GM18870 (cell line): Measurements from ENCODE around the gene KPNA1.

Source experiments
- ATAC-seq: cut with Tn5 transposase; IDR thresholded peaks from one replicate; pipeline ENCODE4 v1.9.1; 2021; ENCODE audit warnings: moderate library complexity; ENCODE audit not compliant: unreplicated experiment

The KPNA1 gene

GRCh38 chr3:122514123-122515019, at the start of gene KPNA1:
Gene KPNA1, minus strand, starts transcription at chr3:122514939. Its CDS starts 18,374 bp downstream, at chr3:122496565.
- peak; percentile 73 for ATAC-seq

- ATAC-seq: peak; percentile 41
Observed at GRCh38 chr3:122564155-122564912, 49.6 kb upstream of the KPNA1 start, which contains the start of the genes DTX3L and PARP9. Gene DTX3L, plus strand, starts transcription at chr3:122564338. Its CDS starts 89 bp downstream, at chr3:122564427. Gene PARP9, minus strand, starts transcription at chr3:122564300. Its CDS starts 4,680 bp downstream, at chr3:122559620.

DNA sequence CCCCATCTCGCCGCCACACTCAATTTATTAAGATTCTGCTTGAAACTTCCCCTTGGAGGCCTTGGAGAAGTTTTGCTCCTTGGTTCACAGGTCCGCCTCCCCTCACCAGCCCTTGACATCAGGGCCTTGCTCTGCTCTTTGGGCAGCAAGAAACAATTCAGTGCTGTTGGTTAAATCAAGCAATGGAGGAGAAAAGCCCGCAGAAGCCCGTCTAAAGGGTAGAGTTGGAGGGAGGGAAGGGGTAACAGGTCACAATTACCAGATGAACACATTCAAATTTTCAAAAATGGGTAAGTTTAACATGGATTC, 48.9 kb upstream of the KPNA1 start:
- no peak for ATAC-seq

- ATAC-seq: no peak
Observed at GRCh38 chr3:122562923-122563716, 48.4 kb upstream of the KPNA1 start.

- no peak for ATAC-seq
Observed at GRCh38 chr3:122560680-122561079, 45.9 kb upstream of the KPNA1 start.

- ATAC-seq: no peak
Observed at GRCh38 chr3:122559906-122560305, 45.2 kb upstream of the KPNA1 start.

GRCh38 chr3:122558605-122559004, 43.9 kb upstream of the KPNA1 start:
- ATAC-seq: no peak

GRCh38 chr3:122557356-122557755, 42.6 kb upstream of the KPNA1 start:
- no peak for ATAC-seq

GRCh38 chr3:122555275-122556071, 40.7 kb upstream of the KPNA1 start:
- no peak for ATAC-seq

GRCh38 chr3:122553171-122553570, 38.4 kb upstream of the KPNA1 start:
- no peak for ATAC-seq

- ATAC-seq: no peak
Observed at GRCh38 chr3:122548619-122549018, 33.9 kb upstream of the KPNA1 start.

GRCh38 chr3:122548076-122548475, 33.3 kb upstream of the KPNA1 start:
- ATAC-seq: no peak

GRCh38 chr3:122546151-122546550, 31.4 kb upstream of the KPNA1 start:
- ATAC-seq: no peak

DNA sequence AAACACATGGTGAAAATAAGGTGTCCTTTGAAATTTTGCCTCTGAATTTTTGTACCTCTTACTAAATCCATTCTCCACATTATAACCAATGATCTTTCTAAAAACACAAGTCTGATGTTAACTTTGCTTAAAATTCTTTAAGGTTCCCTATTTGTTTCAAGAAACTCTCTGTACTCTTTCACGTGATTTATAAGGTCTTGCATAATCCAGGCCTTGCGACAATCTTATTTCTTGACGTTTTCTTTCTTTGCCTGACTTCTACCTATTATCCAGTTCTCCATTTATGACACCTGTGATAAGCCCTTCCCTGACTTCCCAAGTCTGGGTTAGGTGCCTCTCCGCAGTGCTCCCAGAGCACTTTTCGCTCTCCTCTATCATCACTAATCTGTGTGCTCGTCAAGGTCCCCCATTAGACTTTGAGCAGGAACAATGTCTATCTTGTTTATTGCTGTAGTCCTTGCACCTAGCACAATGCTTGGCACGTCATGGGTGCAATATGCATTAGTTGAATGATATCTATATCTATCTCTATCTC, 24.3 kb upstream of the KPNA1 start:
- no peak for ATAC-seq

DNA sequence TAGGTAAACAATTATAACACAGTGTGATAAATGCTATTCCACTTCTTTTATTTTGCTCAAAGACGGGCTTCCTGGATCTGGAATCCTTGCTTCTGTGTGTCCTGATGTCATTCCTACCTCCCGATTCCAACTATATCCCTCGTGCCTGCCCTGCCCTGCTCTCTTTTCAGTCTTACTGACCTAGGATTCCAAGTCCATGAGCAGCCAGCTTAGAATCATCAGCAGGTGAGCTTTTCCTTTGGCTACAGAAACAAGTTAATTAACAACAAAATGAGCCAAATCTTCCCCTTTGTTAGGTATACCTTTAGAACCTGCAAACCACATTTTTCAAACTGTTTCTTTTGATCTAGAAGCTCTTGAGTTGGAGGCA, 21.9 kb upstream of the KPNA1 start:
- no peak for ATAC-seq

DNA sequence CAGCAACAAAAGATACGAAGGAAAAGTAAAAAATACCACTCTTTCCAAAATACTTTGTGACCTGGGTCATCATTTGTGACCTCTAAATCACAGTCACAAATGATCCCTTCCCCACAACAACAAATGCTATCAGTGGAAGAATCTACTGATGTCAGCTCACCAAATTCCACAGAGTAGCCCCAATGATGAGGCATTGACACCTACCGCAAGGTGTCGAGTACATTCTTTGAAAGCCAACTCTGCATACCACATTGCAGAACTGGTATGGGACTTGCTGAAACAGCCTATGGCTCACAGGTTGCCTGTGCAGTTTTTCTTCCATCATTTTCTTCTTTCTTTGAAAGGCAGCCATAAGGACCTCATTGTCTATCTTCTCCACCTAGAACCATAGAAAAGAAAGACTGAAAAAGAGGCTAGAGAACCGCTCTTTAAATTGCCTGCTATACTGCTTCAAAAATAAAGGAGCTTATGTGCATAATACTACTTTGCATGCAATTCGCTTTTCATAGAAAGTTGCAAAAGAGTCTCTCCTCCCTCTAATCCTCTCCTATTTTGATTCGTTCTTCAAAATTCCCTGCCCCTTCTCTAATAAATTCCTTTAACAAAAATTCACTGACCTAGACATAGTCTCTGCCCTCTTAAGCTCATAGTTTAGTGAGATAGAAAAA, 21.4 kb upstream of the KPNA1 start:
- ATAC-seq: no peak

GRCh38 chr3:122533931-122534334, 19.2 kb upstream of the KPNA1 start:
- ATAC-seq: peak; percentile 100

- ATAC-seq: no peak
Observed at GRCh38 chr3:122533480-122533879, 18.7 kb upstream of the KPNA1 start.

- no peak for ATAC-seq
Observed at GRCh38 chr3:122530164-122530563, 15.4 kb upstream of the KPNA1 start.

- no peak for ATAC-seq
Observed at GRCh38 chr3:122523317-122523716, 8.6 kb upstream of the KPNA1 start.
